Measurements from ENCODE around the gene TIMP2. TPM values are rescaled to one million over a fixed set of nuclear protein-coding genes. Genes with fewer than 3 reads are reported as not detected.

TIMP2 gene
- total RNA-seq, 1 experiment from 2014 or later, result 24.8 TPM

DNA sequence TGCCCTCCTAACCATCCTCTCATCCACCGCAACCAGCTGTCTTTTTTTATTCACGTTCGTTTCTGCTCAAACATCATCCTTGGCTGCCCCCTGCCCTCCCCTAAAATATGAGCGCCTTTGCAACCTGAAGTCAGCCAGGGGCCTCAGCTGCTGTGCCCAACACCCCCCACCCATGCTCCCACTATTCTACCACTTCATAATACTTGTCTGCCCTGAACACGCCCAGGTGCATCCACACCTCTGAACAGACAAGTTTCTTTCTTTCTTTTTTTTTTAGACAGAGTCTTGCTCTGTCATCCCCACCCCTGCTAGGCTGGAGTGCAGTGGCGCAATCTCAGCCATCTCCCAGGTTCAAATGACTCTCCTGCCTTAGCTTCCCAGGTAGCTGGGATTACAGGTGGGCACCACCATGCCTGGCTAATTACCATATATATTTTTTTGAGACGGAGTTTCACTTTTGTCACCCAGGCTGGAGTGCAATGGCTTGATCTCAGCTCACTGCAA, 49.0 kb downstream of the TIMP2 start:
- TF ChIP-seq, protein P1, sequence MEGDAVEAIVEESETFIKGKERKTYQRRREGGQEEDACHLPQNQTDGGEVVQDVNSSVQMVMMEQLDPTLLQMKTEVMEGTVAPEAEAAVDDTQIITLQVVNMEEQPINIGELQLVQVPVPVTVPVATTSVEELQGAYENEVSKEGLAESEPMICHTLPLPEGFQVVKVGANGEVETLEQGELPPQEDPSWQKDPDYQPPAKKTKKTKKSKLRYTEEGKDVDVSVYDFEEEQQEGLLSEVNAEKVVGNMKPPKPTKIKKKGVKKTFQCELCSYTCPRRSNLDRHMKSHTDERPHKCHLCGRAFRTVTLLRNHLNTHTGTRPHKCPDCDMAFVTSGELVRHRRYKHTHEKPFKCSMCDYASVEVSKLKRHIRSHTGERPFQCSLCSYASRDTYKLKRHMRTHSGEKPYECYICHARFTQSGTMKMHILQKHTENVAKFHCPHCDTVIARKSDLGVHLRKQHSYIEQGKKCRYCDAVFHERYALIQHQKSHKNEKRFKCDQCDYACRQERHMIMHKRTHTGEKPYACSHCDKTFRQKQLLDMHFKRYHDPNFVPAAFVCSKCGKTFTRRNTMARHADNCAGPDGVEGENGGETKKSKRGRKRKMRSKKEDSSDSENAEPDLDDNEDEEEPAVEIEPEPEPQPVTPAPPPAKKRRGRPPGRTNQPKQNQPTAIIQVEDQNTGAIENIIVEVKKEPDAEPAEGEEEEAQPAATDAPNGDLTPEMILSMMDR (IDR thresholded peaks at IDR 0.05; ENCODE audit: unreplicated experiment), result no peak
- Mint-ChIP-seq H3K9me3 (ENCODE audit: unreplicated experiment) (no peaks in the 10 kb centered on the region), H3K27me3 (ENCODE audit: insufficient read depth, unreplicated experiment) (no peaks in the 10 kb centered on the region), H3K36me3 (ENCODE audit: insufficient read depth, unreplicated experiment) (peaks cover 13% of the 10 kb centered on the region), H3K4me1 (ENCODE audit: insufficient read depth, unreplicated experiment) (peaks cover 27% of the 10 kb centered on the region), H3K4me3 (ENCODE audit: unreplicated experiment) (no peak overlapping the region), H3K27ac (ENCODE audit: low read depth, unreplicated experiment) (peak overlapping the region; percentile 50)
- ChIA-PET CTCF (interaction anchor here (0.6 to 2.6 kb wide), 2 partner anchors 95 to 443 kb away, joined by 3 to 10 read pairs; no protein-coding TSS in a partner anchor), POLR2A (interaction anchor here (0.7 kb wide), 1 partner anchor 60 kb away, joined by 5 read pairs; no protein-coding TSS in a partner anchor)
- intact Hi-C loops (cut with micrococcal nuclease), result no loop called here
- no peak for DNase-seq (ENCODE audit: unreplicated experiment)
- BruUV-seq (replicated peaks), result no TSS peak

DNA sequence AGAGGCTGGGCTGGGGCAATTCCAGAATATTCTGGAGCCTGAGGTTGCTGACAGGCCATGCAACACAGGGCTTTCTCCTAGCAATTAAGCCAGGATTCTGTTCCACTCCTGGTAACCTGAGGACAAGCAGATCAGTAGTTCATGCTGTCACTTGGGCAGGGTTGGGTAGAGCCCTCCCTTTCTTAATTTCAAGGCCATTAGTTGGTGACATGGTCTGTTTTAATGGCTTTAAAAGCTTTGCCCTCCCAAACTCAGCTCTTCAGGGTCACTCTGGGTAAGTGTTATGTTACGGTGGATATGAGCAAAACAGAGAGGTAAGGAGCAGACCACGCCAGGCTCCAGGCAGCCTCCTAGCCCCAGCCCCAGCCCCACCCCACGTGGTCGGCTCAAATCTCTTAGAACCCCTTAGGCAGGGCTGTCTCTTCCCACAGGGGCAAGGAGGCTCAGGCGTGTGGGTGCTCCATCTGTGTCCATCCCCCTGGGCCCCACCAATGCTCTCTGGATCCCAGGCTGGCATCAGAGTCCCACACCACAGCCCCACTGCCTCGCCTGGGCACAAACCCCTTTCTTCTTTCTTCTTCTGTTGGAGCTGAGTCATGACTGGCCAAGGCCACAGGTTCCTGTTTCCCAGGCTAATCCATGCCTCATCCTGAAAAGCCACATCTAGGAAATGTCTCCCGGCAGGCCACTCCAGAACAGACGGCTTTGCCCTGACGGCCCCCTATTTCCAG, 49.7 kb downstream of the TIMP2 start:
- Mint-ChIP-seq H3K27ac (ENCODE audit: low read depth, unreplicated experiment) (peak overlapping the region; percentile 50), H3K4me3 (ENCODE audit: unreplicated experiment) (no peak overlapping the region), H3K9me3 (ENCODE audit: unreplicated experiment) (no peaks in the 10 kb centered on the region), H3K4me1 (ENCODE audit: insufficient read depth, unreplicated experiment) (peaks cover 27% of the 10 kb centered on the region), H3K27me3 (ENCODE audit: insufficient read depth, unreplicated experiment) (no peaks in the 10 kb centered on the region), H3K36me3 (ENCODE audit: insufficient read depth, unreplicated experiment) (peaks cover 19% of the 10 kb centered on the region)
- TF ChIP-seq, protein P1 (IDR thresholded peaks at IDR 0.05; ENCODE audit: unreplicated experiment), result no peak
- intact Hi-C loops (cut with micrococcal nuclease), result no loop called here
- CTCF ChIA-PET, result interaction anchor here (0.6 kb wide), 2 partner anchors 312 to 443 kb away, joined by 3 read pairs; no protein-coding TSS in a partner anchor
- BruUV-seq (replicated peaks), result no TSS peak
- POLR2A ChIA-PET, result no interaction called here
- no peak for DNase-seq (ENCODE audit: unreplicated experiment)

DNA sequence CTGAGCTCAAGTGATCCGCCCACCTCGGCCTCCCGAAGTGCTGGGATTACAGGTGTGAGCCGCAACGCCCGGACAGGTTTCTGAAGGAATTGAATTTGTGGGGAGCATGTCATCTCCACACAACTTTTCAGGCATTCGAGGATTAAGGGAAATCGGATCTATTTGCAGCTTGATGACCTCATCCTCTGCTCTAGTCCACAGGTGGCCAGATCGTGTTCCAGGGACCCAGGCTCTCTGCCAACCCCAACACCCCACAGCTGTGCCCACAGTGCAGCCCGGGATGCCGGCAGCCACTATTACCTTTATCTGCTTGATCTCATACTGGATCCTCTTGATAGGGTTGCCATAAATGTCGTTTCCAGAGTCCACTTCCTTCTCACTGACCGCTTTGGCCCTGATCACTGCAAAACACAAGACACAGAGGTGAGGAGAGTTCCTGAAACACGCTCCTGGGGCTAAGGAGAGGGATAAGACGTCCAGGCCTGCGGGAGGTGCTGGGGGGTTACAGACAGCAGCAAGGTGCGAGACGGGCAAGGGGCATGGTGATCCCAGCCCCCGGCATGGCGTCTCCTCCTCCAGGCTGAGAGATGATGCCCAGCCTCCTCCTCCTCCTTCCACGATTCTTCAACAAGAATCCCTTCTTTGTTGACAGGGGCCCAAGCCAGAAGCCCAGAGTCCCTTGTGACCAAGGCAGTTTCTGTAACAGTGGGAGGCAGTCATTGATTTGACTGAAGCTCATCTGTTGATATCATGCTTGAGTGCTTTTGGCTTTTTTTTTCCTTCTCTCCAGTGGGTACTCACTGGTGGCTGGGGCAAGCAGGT, 51.5 kb downstream of the TIMP2 start:
- Mint-ChIP-seq H3K27me3 (ENCODE audit: insufficient read depth, unreplicated experiment) (no peaks in the 10 kb centered on the region), H3K4me3 (ENCODE audit: unreplicated experiment) (no peak overlapping the region), H3K4me1 (ENCODE audit: insufficient read depth, unreplicated experiment) (peaks cover 27% of the 10 kb centered on the region), H3K9me3 (ENCODE audit: unreplicated experiment) (no peaks in the 10 kb centered on the region), H3K36me3 (ENCODE audit: insufficient read depth, unreplicated experiment) (peaks cover 36% of the 10 kb centered on the region), H3K27ac (ENCODE audit: low read depth, unreplicated experiment) (no peak overlapping the region)
- TF ChIP-seq, protein P1 (IDR thresholded peaks at IDR 0.05; ENCODE audit: unreplicated experiment), result no peak
- CTCF ChIA-PET, result interaction anchor here (0.7 to 0.8 kb wide), 3 partner anchors 9 to 111 kb away, joined by 3 to 4 read pairs (median 3); no protein-coding TSS in a partner anchor
- intact Hi-C loops (cut with micrococcal nuclease), result no loop called here
- BruUV-seq (replicated peaks), result no TSS peak
- POLR2A ChIA-PET, result interaction anchor here (0.6 kb wide), 1 partner anchor 100 kb away, joined by 3 read pairs; no protein-coding TSS in a partner anchor
- DNase-seq (ENCODE audit: unreplicated experiment), result peak; percentile 61

DNA sequence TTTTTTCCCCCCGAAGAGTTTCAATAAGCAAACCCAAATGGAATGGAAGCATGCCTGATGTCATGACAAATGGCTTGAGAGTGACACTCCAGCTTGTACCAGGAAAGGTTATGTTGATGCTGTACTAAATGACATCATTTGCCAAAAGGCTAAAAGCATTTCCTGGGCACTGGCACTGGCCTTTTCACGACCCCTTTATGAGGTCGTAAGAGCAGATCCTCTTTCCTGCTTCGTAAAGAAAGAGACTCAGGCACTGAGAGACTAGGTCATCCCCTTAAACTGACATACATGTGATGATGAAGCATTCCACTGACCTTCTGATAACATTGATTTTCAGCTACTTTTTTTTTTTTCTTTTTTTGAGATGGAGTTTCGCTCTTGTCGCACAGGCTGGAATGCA, 52.7 kb downstream of the TIMP2 start:
- no peaks in the 10 kb centered on the region for H3K27me3 Mint-ChIP-seq (ENCODE audit: insufficient read depth, unreplicated experiment)
- intact Hi-C loops (cut with micrococcal nuclease), result no loop called here
- H3K4me3 Mint-ChIP-seq (ENCODE audit: unreplicated experiment), result no peak overlapping the region
- DNase-seq (ENCODE audit: unreplicated experiment), result no peak
- H3K4me1 Mint-ChIP-seq (ENCODE audit: insufficient read depth, unreplicated experiment), result peaks cover 34% of the 10 kb centered on the region
- no TSS peak for BruUV-seq (replicated peaks)
- ChIA-PET CTCF (interaction anchor here (0.8 kb wide), 1 partner anchor 112 kb away, joined by 4 read pairs; no protein-coding TSS in a partner anchor), POLR2A (no interaction called here)
- TF ChIP-seq, protein P1 (IDR thresholded peaks at IDR 0.05; ENCODE audit: unreplicated experiment), result no peak
- peaks cover 48% of the 10 kb centered on the region for H3K36me3 Mint-ChIP-seq (ENCODE audit: insufficient read depth, unreplicated experiment)
- H3K9me3 Mint-ChIP-seq (ENCODE audit: unreplicated experiment), result no peaks in the 10 kb centered on the region
- H3K27ac Mint-ChIP-seq (ENCODE audit: low read depth, unreplicated experiment), result no peak overlapping the region

Data from MCF 10A (cell line).